Stimulated activated CD8-positive, alpha-beta memory T cell treated with anti-CD3 and anti-CD28 coated beads, Interleukin-15, amount 100 ng/mL, for 48 hours (primary cell): ENCODE results near the gene CSTF2.

ENCODE experiments used
- DNase-seq, 2 donors: peaks; one replicate each; pipeline ENCODE4 v3.0.0-alpha.2; 2020; ENCODE audit warnings: low read depth in 2 of 2

Gene CSTF2

GRCh38 chrX:100870527-100870926 is 50.3 kb downstream of the CSTF2 start:
- DNase-seq: no peak

- no peak for DNase-seq
These were observed 51.7 kb downstream of the CSTF2 start for GRCh38 chrX:100871594-100872560.

- no peak for DNase-seq
These were observed 54.1 kb downstream of the CSTF2 start, which contains the start of gene NOX1 for GRCh38 chrX:100874325-100874724. TSS of gene NOX1 (minus strand) at chrX:100874359. CDS start at chrX:100874139, 220 bp downstream.

GRCh38 chrX:100880368-100880767 is 60.2 kb downstream of the CSTF2 start:
- no peak for DNase-seq

GRCh38 chrX:100883654-100884053 is 63.5 kb downstream of the CSTF2 start:
- no peak for DNase-seq
